PC-3 (cell line): ENCODE results near the gene PTPN22. TPM values are rescaled to one million over a fixed set of nuclear protein-coding genes. Genes with fewer than 3 reads are reported as not detected.
A peak's percentile ranks its signal among the peaks of the same experiment; 100 is the strongest.

Source experiments
- ATAC-seq: fragments of 200-7000 bp; cut with Tn5 transposase; 2 replicates; pipeline ENCODE4 v1.9.1; 2020; ENCODE audit warnings: mild to moderate bottlenecking, moderate library complexity
- BruUV-seq: library from RNA; stranded (reverse); fragments of 400-500 nt; replicated peaks from 2 replicates; lab custom pipeline; 2021; lab: Mats Ljungman, UMichigan
- CTCF ChIA-PET: fragments of 300-600 bp; sonication (Branson Sonifier 250); formaldehyde crosslinking; loops from one replicate; lab custom pipeline; 2022; ENCODE audit warnings: antibody characterized with exemption; lab: Charles Lee
- POLR2A ChIA-PET: fragments of 300-600 bp; sonication (Branson Sonifier 250); formaldehyde crosslinking; loops from one replicate; lab custom pipeline; 2022; ENCODE audit warnings: antibody characterized with exemption; ENCODE audit not compliant: unreplicated experiment; lab: Charles Lee
- DNase-seq: peaks from one replicate; pipeline ENCODE4 v3.0.0-alpha.2; 2015
- H2AFZ ChIP-seq: fragments of 300-600 bp; sonication (generic); 2 replicates; pipeline ENCODE4 v1.6.0; 2016; ENCODE audit warnings: antibody characterized with exemption, low read length
- H3F3A ChIP-seq: fragments of 300-600 bp; sonication (generic); one replicate; pipeline ENCODE4 v1.6.0; 2017; ENCODE audit warnings: antibody characterized with exemption, low read length, control low read depth, mild to moderate bottlenecking; ENCODE audit not compliant: unreplicated experiment
- H3K27ac ChIP-seq: fragments of 300-600 bp; sonication (generic); 2 replicates; pipeline ENCODE4 v1.5.1; 2016; ENCODE audit warnings: mild to moderate bottlenecking, low read length
- H3K27me3 ChIP-seq: fragments of 300-600 bp; sonication (generic); 2 replicates; pipeline ENCODE4 v1.6.1; 2016; ENCODE audit warnings: low read length, mixed read lengths
- H3K36me3 ChIP-seq: fragments of 300-600 bp; sonication (generic); 2 replicates; pipeline ENCODE4 v1.6.1; 2016; ENCODE audit warnings: low read depth, mixed run types, low read length, mixed read lengths
- H3K4me1 ChIP-seq: fragments of 300-600 bp; sonication (generic); 2 replicates; pipeline ENCODE4 v1.5.1; 2016; ENCODE audit warnings: low read length; ENCODE audit not compliant: insufficient read depth
- H3K4me2 ChIP-seq: fragments of 300-600 bp; sonication (generic); 2 replicates; pipeline ENCODE4 v1.6.0; 2016; ENCODE audit warnings: low read length
- H3K4me3 ChIP-seq: fragments of 300-600 bp; sonication (generic); 2 replicates; pipeline ENCODE4 v1.5.1; 2016; ENCODE audit warnings: mild to moderate bottlenecking, low read length, mixed read lengths
- H3K79me2 ChIP-seq: fragments of 300-600 bp; sonication (generic); 2 replicates; pipeline ENCODE4 v1.6.1; 2017; ENCODE audit warnings: low read length, mixed read lengths
- H3K9ac ChIP-seq: fragments of 300-600 bp; sonication (generic); 2 replicates; pipeline ENCODE4 v1.6.0; 2016; ENCODE audit warnings: mild to moderate bottlenecking, low read length
- H3K9me2 ChIP-seq: fragments of 300-600 bp; sonication (generic); replicated peaks from 2 replicates; pipeline ENCODE4 v1.6.1; 2016; ENCODE audit warnings: mixed run types, low read length, mixed read lengths
- H3K9me3 ChIP-seq: fragments of 300-600 bp; sonication (generic); 2 replicates; pipeline ENCODE4 v1.6.1; 2016; ENCODE audit warnings: low read length, mixed read lengths
- H4K20me1 ChIP-seq: fragments of 300-600 bp; sonication (generic); 2 replicates; pipeline ENCODE4 v1.6.1; 2016; ENCODE audit warnings: low read length, mixed read lengths
- EZH2 ChIP-seq: fragments of 300-600 bp; sonication (generic); IDR thresholded peaks from one replicate; pipeline ENCODE4 v1.6.1; 2017; ENCODE audit warnings: antibody characterized with exemption, mild to moderate bottlenecking, low read length; ENCODE audit not compliant: unreplicated experiment
- EZH2phosphoT487 ChIP-seq: fragments of 300-600 bp; sonication (generic); IDR thresholded peaks from 2 replicates; pipeline ENCODE4 v1.6.1; 2018; ENCODE audit warnings: mild to moderate bottlenecking, antibody characterized with exemption, low read length, borderline replicate concordance
- intact Hi-C: fragments of 100-400 bp; cut with micrococcal nuclease; formaldehyde crosslinking; loops from 2 replicates; pipeline ENCODE4 v1.9.0; 2023
- total RNA-seq: library from RNA; depleted of rRNA; stranded (reverse); fragments of >200 nt; gene quantifications from 2 replicates; pipeline ENCODE4 v1.2.3, GENCODE V29; 2014
- TF ChIP-seq, protein P1 (sequence below): fragments of 300-600 bp; sonication (generic); conservative IDR thresholded peaks from 2 replicates; pipeline ENCODE4 v1.5.1; 2017; ENCODE audit warnings: antibody characterized with exemption, low read depth, mild to moderate bottlenecking, low read length

The PTPN22 gene
- total RNA-seq, 1 experiment from 2014 or later, result 0.04 TPM

DNA sequence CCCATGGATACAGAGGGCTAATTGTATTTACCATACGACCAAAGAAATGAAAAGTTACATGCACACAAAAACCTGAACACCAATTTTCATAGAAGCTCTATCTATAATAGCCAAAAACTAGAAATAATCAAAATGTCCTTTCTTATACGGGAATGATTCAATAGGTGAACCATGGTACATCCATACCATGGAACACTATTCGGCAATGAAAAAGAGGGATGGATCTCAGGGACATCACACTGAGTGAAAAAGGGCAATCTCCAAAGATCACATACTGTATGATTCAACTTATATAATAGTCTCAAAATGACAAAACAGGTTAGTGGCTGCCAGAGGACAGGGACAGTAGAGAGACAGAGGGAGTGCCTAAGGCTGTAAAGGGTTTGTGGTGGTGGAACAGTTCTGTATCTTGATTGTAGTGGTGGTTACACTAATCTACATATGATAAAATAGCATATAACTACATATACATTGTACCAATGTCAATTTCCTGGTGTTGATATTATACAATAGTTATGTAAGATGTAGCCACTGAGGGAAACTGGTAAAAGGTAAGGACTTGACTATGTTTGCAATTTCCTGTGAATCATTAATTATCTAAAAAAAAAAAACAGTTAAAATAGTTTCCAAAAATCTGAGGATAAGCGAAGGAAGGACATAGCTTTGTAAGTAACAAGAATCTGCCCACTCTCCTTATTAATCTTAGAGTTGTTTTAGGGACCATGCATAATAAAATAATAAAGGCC is 62.9 kb downstream of the PTPN22 start:
- H3K4me1 ChIP-seq, result peaks cover 41% of the 10 kb centered on the region
- no peaks in the 10 kb centered on the region for H3F3A ChIP-seq
- BruUV-seq, result no TSS peak
- H3K9me2 ChIP-seq, result no peaks in the 10 kb centered on the region
- no peak for TF ChIP-seq EZH2
- intact Hi-C loops, result no loop called here
- H3K9me3 ChIP-seq, result no peaks in the 10 kb centered on the region
- ChIA-PET CTCF (interaction anchor here (0.6 kb wide), 1 partner anchor 378 kb away, joined by 4 read pairs; no protein-coding TSS in a partner anchor), POLR2A (no interaction called here)
- no peaks in the 10 kb centered on the region for H3K27me3 ChIP-seq
- no peak overlapping the region for H3K9ac ChIP-seq
- DNase-seq (no peak), ATAC-seq (no peak)
- H3K4me3 ChIP-seq, result peak overlapping the region; percentile 92; the same call in 1 of the 2 replicates
- H3K36me3 ChIP-seq, result no peaks in the 10 kb centered on the region
- peak overlapping the region; percentile 96 for H3K4me2 ChIP-seq
- peaks cover 21% of the 10 kb centered on the region for H4K20me1 ChIP-seq
- H3K27ac ChIP-seq, result no peak overlapping the region
- no peak overlapping the region for H2AFZ ChIP-seq
- H3K79me2 ChIP-seq, result peaks cover 83% of the 10 kb centered on the region

- Histone ChIP-seq H3K27ac (no peak overlapping the region), H3K4me3 (no peak overlapping the region), H3K9me2 (no peaks in the 10 kb centered on the region), H3F3A (no peaks in the 10 kb centered on the region), H3K27me3 (no peaks in the 10 kb centered on the region), H3K4me2 (no peak overlapping the region), H3K9ac (no peak overlapping the region), H3K36me3 (no peaks in the 10 kb centered on the region), H3K4me1 (peaks cover 34% of the 10 kb centered on the region), H2AFZ (no peak overlapping the region), H3K9me3 (no peaks in the 10 kb centered on the region), H4K20me1 (peaks cover 25% of the 10 kb centered on the region), H3K79me2 (peaks cover 98% of the 10 kb centered on the region)
- ATAC-seq (no peak), DNase-seq (no peak)
- BruUV-seq, result no TSS peak
- ChIA-PET POLR2A (no interaction called here), CTCF (no interaction called here)
- TF ChIP-seq EZH2 (no peak), EZH2phosphoT487 (no peak)
- TF ChIP-seq, protein P1, sequence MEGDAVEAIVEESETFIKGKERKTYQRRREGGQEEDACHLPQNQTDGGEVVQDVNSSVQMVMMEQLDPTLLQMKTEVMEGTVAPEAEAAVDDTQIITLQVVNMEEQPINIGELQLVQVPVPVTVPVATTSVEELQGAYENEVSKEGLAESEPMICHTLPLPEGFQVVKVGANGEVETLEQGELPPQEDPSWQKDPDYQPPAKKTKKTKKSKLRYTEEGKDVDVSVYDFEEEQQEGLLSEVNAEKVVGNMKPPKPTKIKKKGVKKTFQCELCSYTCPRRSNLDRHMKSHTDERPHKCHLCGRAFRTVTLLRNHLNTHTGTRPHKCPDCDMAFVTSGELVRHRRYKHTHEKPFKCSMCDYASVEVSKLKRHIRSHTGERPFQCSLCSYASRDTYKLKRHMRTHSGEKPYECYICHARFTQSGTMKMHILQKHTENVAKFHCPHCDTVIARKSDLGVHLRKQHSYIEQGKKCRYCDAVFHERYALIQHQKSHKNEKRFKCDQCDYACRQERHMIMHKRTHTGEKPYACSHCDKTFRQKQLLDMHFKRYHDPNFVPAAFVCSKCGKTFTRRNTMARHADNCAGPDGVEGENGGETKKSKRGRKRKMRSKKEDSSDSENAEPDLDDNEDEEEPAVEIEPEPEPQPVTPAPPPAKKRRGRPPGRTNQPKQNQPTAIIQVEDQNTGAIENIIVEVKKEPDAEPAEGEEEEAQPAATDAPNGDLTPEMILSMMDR, result no peak
- intact Hi-C loops, result no loop called here
Observed at GRCh38 chr1:113805639-113806038, 65.9 kb downstream of the PTPN22 start.

- peak overlapping the region; percentile 11; the same call in 1 of the 2 replicates for H3K4me2 ChIP-seq
- no peaks in the 10 kb centered on the region for H3F3A ChIP-seq
- no peak overlapping the region for H3K27ac ChIP-seq
- H3K9me2 ChIP-seq, result no peaks in the 10 kb centered on the region
- no peak overlapping the region for H2AFZ ChIP-seq
- TF ChIP-seq EZH2phosphoT487, result no peak
- TF ChIP-seq, protein P1, result no peak
- no peak for TF ChIP-seq EZH2
- ATAC-seq (no peak), DNase-seq (no peak)
- no peaks in the 10 kb centered on the region for H3K9me3 ChIP-seq
- H4K20me1 ChIP-seq, result peaks cover 22% of the 10 kb centered on the region
- H3K9ac ChIP-seq, result no peak overlapping the region
- POLR2A ChIA-PET, result no interaction called here
- CTCF ChIA-PET, result no interaction called here
- H3K27me3 ChIP-seq, result no peaks in the 10 kb centered on the region
- peaks cover 98% of the 10 kb centered on the region for H3K79me2 ChIP-seq
- H3K36me3 ChIP-seq, result no peaks in the 10 kb centered on the region
- intact Hi-C loops, result no loop called here
- no peak overlapping the region for H3K4me3 ChIP-seq
- no TSS peak for BruUV-seq
- peaks cover 31% of the 10 kb centered on the region for H3K4me1 ChIP-seq
Observed at GRCh38 chr1:113805256-113805531, 66.3 kb downstream of the PTPN22 start.
